Hepatocyte (in vitro differentiated cells): ENCODE results near the gene MOK. TPM values are rescaled to one million over a fixed set of nuclear protein-coding genes. Genes with fewer than 3 reads are reported as not detected.

Experiments
- DNase-seq: peaks from one replicate; pipeline ENCODE4 v3.0.0-alpha.2; 2016; ENCODE audit warnings: low spot score
- H2AFZ ChIP-seq: fragments of 200-600 bp; sonication (generic); 2 replicates; pipeline ENCODE4 v1.6.0; 2016; ENCODE audit warnings: antibody characterized with exemption, mild to moderate bottlenecking
- H3K27ac ChIP-seq: fragments of 200-600 bp; sonication (generic); 2 replicates; pipeline ENCODE4 v1.5.1; 2016; ENCODE audit warnings: mild to moderate bottlenecking
- H3K27me3 ChIP-seq: fragments of 200-600 bp; sonication (generic); 2 replicates; pipeline ENCODE4 v1.6.1; 2016
- H3K36me3 ChIP-seq: fragments of 200-600 bp; sonication (generic); replicated peaks from 2 replicates; pipeline ENCODE4 v1.5.1; 2016; ENCODE audit warnings: low read depth; ENCODE audit not compliant: insufficient read depth
- H3K4me1 ChIP-seq: fragments of 200-600 bp; sonication (generic); 2 replicates; pipeline ENCODE4 v1.5.1; 2016; ENCODE audit warnings: mild to moderate bottlenecking, moderate library complexity; ENCODE audit not compliant: insufficient read depth
- H3K4me2 ChIP-seq: fragments of 200-600 bp; sonication (generic); 2 replicates; pipeline ENCODE4 v1.6.0; 2016
- H3K4me3 ChIP-seq: fragments of 200-600 bp; sonication (generic); 2 replicates; pipeline ENCODE4 v1.5.1; 2016; ENCODE audit warnings: mild to moderate bottlenecking
- H3K79me2 ChIP-seq: fragments of 200-600 bp; sonication (generic); 2 replicates; pipeline ENCODE4 v1.6.0; 2017; ENCODE audit warnings: mild to moderate bottlenecking
- H3K9me2 ChIP-seq: fragments of 200-600 bp; sonication (generic); replicated peaks from 2 replicates; pipeline ENCODE4 v1.6.0; 2017; ENCODE audit warnings: mild to moderate bottlenecking; ENCODE audit not compliant: insufficient read depth
- H3K9me3 ChIP-seq: fragments of 200-600 bp; sonication (generic); 2 replicates; pipeline ENCODE4 v1.5.1; 2016; ENCODE audit warnings: low read depth, mild to moderate bottlenecking
- H4K20me1 ChIP-seq: fragments of 200-600 bp; sonication (generic); 2 replicates; pipeline ENCODE4 v1.6.0; 2016; ENCODE audit warnings: mild to moderate bottlenecking; ENCODE audit not compliant: insufficient read depth, poor library complexity, severe bottlenecking
- EZH2 ChIP-seq: fragments of 200-600 bp; sonication (generic); IDR thresholded peaks from 2 replicates; pipeline ENCODE4 v1.6.1; 2016; ENCODE audit warnings: antibody characterized with exemption, mild to moderate bottlenecking, borderline replicate concordance
- EZH2phosphoT487 ChIP-seq: fragments of 200-600 bp; sonication (generic); IDR thresholded peaks from one replicate; pipeline ENCODE4 v1.6.1; 2018; ENCODE audit warnings: antibody characterized with exemption, mild to moderate bottlenecking, low read depth, moderate library complexity; ENCODE audit not compliant: unreplicated experiment, severe bottlenecking
- WGBS: methylation state at CpG from one replicate; pipeline ENCODE4 v1.1.6; 2016; ENCODE audit warnings: low lambda C conversion rate; ENCODE audit errors: missing lambda C conversion rate; 5-methylcytosine and 5-hydroxymethylcytosine counted together
- polyA plus RNA-seq: library from polyadenylated mRNA; unstranded; fragments of >200 nt; fragmentation: Nextera tagmentation; extraction: Ambion mirVana; gene quantifications from 2 replicates; pipeline ENCODE4 v1.2.1, GENCODE V29; 2016
- total RNA-seq: library from RNA; depleted of rRNA; stranded (reverse); fragments of >200 nt; gene quantifications from 2 replicates; pipeline ENCODE4 v1.2.3, GENCODE V29; 2014
- TF ChIP-seq, protein P1 (sequence below): fragments of 200-600 bp; sonication (generic); IDR thresholded peaks from 2 replicates; pipeline ENCODE4 v1.5.1; 2016; ENCODE audit warnings: antibody characterized with exemption, mild to moderate bottlenecking; ENCODE audit not compliant: poor library complexity

Gene MOK
- total and polyA plus RNA-seq, 2 experiments from 2014 or later, result 9.3 to 13.5 TPM

DNA sequence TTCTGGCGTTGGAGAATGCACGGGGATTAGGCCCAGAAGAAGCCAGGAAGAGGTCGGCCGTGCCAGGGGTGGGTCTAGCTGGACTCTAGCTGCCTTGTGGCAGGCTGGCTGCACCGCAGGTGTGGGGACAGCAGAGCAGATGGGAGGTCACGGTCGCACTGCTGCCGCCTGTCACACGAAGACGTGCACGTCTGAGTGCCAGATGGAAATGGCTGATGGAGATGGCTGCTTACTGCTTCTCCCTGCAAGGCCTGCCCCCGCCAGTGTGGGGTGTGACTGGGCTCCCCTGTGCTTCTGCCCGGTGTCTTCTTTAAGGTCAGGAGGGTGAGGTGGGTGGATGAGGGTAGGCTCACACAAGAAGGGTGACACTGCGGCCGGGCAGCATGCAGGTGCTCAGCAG, 79.0 kb downstream of the MOK start:
- no peak overlapping the region for H3K4me2 ChIP-seq
- no peak for DNase-seq
- no peaks in the 10 kb centered on the region for H3K9me2 ChIP-seq
- no peaks in the 10 kb centered on the region for H3K27me3 ChIP-seq
- H3K9me3 ChIP-seq, result no peaks in the 10 kb centered on the region
- H3K27ac ChIP-seq, result no peak overlapping the region
- no peaks in the 10 kb centered on the region for H3K79me2 ChIP-seq
- no peaks in the 10 kb centered on the region for H3K36me3 ChIP-seq
- no peaks in the 10 kb centered on the region for H3K4me1 ChIP-seq
- no peak overlapping the region for H3K4me3 ChIP-seq
- 92% methylated on average over 15 of the region's 15 CpGs for WGBS
- peaks cover 1% of the 10 kb centered on the region for H4K20me1 ChIP-seq
- TF ChIP-seq, protein P1, sequence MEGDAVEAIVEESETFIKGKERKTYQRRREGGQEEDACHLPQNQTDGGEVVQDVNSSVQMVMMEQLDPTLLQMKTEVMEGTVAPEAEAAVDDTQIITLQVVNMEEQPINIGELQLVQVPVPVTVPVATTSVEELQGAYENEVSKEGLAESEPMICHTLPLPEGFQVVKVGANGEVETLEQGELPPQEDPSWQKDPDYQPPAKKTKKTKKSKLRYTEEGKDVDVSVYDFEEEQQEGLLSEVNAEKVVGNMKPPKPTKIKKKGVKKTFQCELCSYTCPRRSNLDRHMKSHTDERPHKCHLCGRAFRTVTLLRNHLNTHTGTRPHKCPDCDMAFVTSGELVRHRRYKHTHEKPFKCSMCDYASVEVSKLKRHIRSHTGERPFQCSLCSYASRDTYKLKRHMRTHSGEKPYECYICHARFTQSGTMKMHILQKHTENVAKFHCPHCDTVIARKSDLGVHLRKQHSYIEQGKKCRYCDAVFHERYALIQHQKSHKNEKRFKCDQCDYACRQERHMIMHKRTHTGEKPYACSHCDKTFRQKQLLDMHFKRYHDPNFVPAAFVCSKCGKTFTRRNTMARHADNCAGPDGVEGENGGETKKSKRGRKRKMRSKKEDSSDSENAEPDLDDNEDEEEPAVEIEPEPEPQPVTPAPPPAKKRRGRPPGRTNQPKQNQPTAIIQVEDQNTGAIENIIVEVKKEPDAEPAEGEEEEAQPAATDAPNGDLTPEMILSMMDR, result no peak
- no peak for TF ChIP-seq EZH2
- TF ChIP-seq EZH2phosphoT487, result no peak
- no peak overlapping the region for H2AFZ ChIP-seq

DNA sequence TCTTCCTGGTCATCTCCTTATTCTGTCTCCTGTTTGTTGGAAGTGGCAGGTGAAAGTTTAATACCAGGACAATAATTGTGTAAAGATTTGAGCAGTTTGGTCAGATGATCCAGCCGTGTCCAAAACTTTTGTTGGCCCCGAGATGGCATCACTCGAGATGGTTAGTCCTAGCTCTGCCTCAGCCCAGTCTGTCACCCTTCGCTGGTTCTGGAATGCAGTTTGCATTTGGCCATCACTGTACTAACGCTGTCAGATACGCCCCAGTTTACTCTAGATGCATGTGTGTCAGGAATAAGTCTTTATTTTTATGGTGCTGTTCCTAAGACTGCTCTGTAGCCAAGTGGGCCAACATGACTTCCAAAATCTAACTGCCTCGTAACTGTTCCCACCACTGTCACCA, 79.6 kb downstream of the MOK start:
- Histone ChIP-seq H2AFZ (no peak overlapping the region), H3K4me1 (no peaks in the 10 kb centered on the region), H3K27ac (no peak overlapping the region), H3K36me3 (no peaks in the 10 kb centered on the region), H3K27me3 (no peaks in the 10 kb centered on the region), H3K9me3 (no peaks in the 10 kb centered on the region), H3K4me2 (no peak overlapping the region), H3K4me3 (no peak overlapping the region), H3K79me2 (no peaks in the 10 kb centered on the region), H3K9me2 (no peaks in the 10 kb centered on the region), H4K20me1 (peaks cover 4% of the 10 kb centered on the region)
- 97% methylated on average over 7 of the region's 7 CpGs for WGBS
- TF ChIP-seq, protein P1, result no peak
- TF ChIP-seq EZH2phosphoT487 (no peak), EZH2 (no peak)
- no peak for DNase-seq

DNA sequence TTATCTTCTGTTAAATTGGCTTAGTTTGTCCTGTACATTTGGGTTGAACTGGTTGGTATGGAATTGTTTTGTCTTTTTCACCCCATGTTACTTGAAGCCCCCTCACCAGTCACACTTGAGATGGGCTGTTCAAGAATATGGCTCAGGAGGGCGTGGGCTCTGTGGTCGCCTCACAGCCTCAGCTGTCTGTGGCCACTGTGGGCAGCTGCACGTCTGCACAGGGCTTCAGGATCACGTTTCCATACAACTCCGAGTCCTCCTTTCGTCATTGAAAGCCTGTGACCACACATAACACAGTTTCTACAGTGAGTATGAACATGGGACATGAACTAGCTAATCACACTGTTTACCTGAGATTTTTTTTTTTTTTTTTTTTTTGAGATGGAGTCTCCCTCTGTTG, 81.3 kb downstream of the MOK start:
- TF ChIP-seq, protein P1, result no peak
- TF ChIP-seq EZH2phosphoT487 (no peak), EZH2 (no peak)
- no peaks in the 10 kb centered on the region for H3K9me3 ChIP-seq
- H2AFZ ChIP-seq, result no peak overlapping the region
- peaks cover 4% of the 10 kb centered on the region for H4K20me1 ChIP-seq
- H3K36me3 ChIP-seq, result no peaks in the 10 kb centered on the region
- no peaks in the 10 kb centered on the region for H3K4me1 ChIP-seq
- 97% methylated on average over 6 of the region's 6 CpGs for WGBS
- H3K27ac ChIP-seq, result no peak overlapping the region
- H3K79me2 ChIP-seq, result no peaks in the 10 kb centered on the region
- H3K9me2 ChIP-seq, result no peaks in the 10 kb centered on the region
- no peak for DNase-seq
- H3K27me3 ChIP-seq, result no peaks in the 10 kb centered on the region
- H3K4me2 ChIP-seq, result no peak overlapping the region
- no peak overlapping the region for H3K4me3 ChIP-seq

DNA sequence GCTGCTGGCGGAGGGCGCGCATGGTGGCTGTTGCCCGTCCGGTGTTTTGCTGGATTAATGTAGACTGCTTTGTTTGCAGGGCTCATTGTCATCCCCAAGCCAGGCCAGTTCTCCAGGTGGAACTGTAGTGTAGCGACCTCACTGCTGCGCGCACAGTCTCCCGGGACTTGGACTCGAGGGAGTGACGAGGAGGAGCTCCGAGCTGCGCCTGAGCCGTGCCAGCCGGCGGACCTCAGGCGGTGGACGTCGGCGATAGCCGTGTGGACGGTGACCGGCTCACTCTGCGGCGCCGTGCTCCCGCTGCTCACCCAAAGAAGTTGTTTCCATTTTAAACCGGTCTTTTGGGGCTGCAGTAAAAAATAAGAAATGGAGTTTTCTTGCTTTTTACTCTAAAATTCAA, 82.2 kb downstream of the MOK start:
- no peaks in the 10 kb centered on the region for H3K36me3 ChIP-seq
- WGBS, result 98% methylated on average over 27 of the region's 28 CpGs
- no peak for TF ChIP-seq EZH2phosphoT487
- TF ChIP-seq, protein P1, result no peak
- TF ChIP-seq EZH2, result no peak
- no peak overlapping the region for H2AFZ ChIP-seq
- no peak overlapping the region for H3K4me3 ChIP-seq
- peaks cover 2% of the 10 kb centered on the region for H3K79me2 ChIP-seq
- no peaks in the 10 kb centered on the region for H3K27me3 ChIP-seq
- no peak overlapping the region for H3K4me2 ChIP-seq
- H3K4me1 ChIP-seq, result no peaks in the 10 kb centered on the region
- H3K27ac ChIP-seq, result no peak overlapping the region
- no peaks in the 10 kb centered on the region for H3K9me3 ChIP-seq
- DNase-seq, result no peak
- H3K9me2 ChIP-seq, result no peaks in the 10 kb centered on the region
- H4K20me1 ChIP-seq, result peaks cover 4% of the 10 kb centered on the region
